SK-N-SH (cell line): ENCODE measurements around the gene GALC. TPM values are rescaled to one million over a fixed set of nuclear protein-coding genes. Genes with fewer than 3 reads are reported as not detected.

Experiments
- CTCF ChIA-PET: fragments of 300-600, 350-600 bp; formaldehyde crosslinking; extraction: SDS; loops from one replicate; lab custom pipeline; 2021; lab: Yijun Ruan, JAX
- POLR2A ChIA-PET: fragments of 350-600 bp; sonication (Branson Sonifier 250); formaldehyde crosslinking; extraction: SDS; loops from one replicate; lab custom pipeline; 2020; ENCODE audit warnings: antibody characterized with exemption, inconsistent platforms; lab: Yijun Ruan, JAX
- DNase-seq: peaks from one replicate; pipeline ENCODE4 v3.0.0; 2012
- H2AFZ ChIP-seq: fragments of 200-600 bp; sonication (generic); 2 replicates; pipeline ENCODE4 v1.8.1; 2016; ENCODE audit warnings: antibody characterized with exemption, mild to moderate bottlenecking, low read depth
- H3F3A ChIP-seq: fragments of 200-600 bp; sonication (generic); replicated peaks from 2 replicates; pipeline ENCODE3; 2016; ENCODE audit warnings: antibody characterized with exemption, mild to moderate bottlenecking; ENCODE audit not compliant: insufficient read depth
- H3K27ac ChIP-seq, 2 experiments: fragments of 200-500 bp in 1 of 2; fragments of 200-600 bp in 1 of 2; sonication (Bioruptor generic) in 1 of 2; sonication (generic), shearing (Covaris generic) in 1 of 2; 2 replicates each; pipeline versions ENCODE4 v1.5.1 to v1.6.1; 2014 to 2016; ENCODE audit warnings: low read depth in 2 of 2, inconsistent platforms in 1 of 2, low read length in 1 of 2, mild to moderate bottlenecking in 1 of 2, mixed read lengths in 1 of 2
- H3K27me3 ChIP-seq: fragments of 200-600 bp; sonication (generic), shearing (Covaris generic); 2 replicates; pipeline ENCODE4 v1.6.1; 2016; ENCODE audit warnings: mixed run types; ENCODE audit not compliant: insufficient read depth
- H3K36me3 ChIP-seq, 2 experiments: fragments of 200-500 bp in 1 of 2; fragments of 200-600 bp in 1 of 2; sonication (Bioruptor generic) in 1 of 2; sonication (generic) in 1 of 2; replicated peaks in 1 of 2; 2 replicates each; pipeline versions ENCODE3 to v1.5.1; 2014 to 2016; ENCODE audit warnings: low read length in 1 of 2, mild to moderate bottlenecking in 1 of 2; ENCODE audit not compliant: insufficient read depth in 2 of 2, control insufficient read depth in 1 of 2
- H3K4me1 ChIP-seq, 2 experiments: fragments of 200-500 bp in 1 of 2; fragments of 200-600 bp in 1 of 2; sonication (Bioruptor generic) in 1 of 2; sonication (generic), shearing (Covaris generic) in 1 of 2; 2 replicates each; pipeline versions ENCODE4 v1.5.1 to v1.6.1; 2014 to 2016; ENCODE audit warnings: low read depth in 1 of 2, low read length in 1 of 2, mixed run types in 1 of 2; ENCODE audit not compliant: insufficient read depth in 2 of 2, control insufficient read depth in 1 of 2
- H3K4me2 ChIP-seq: fragments of 200-600 bp; sonication (generic), shearing (Covaris generic); 2 replicates; pipeline ENCODE4 v1.6.1; 2017; ENCODE audit warnings: mixed run types
- H3K4me3 ChIP-seq, 2 experiments: fragments of 200-500 bp in 1 of 2; fragments of 200-600 bp in 1 of 2; sonication (Bioruptor generic) in 1 of 2; sonication (generic), shearing (Covaris generic) in 1 of 2; 2 replicates each; pipeline versions ENCODE4 v1.5.1 to v1.8.1; 2014 to 2016; ENCODE audit warnings: low read depth in 2 of 2, inconsistent platforms in 1 of 2, low read length in 1 of 2, mild to moderate bottlenecking in 1 of 2, mixed read lengths in 1 of 2, moderate library complexity in 1 of 2
- H3K79me2 ChIP-seq: fragments of 200-600 bp; sonication (generic); 2 replicates; pipeline ENCODE4 v1.8.1; 2017; ENCODE audit warnings: mild to moderate bottlenecking; ENCODE audit not compliant: insufficient read depth
- H3K9ac ChIP-seq: fragments of 200-600 bp; sonication (generic); 2 replicates; pipeline ENCODE4 v1.6.1; 2017; ENCODE audit warnings: mixed run types
- H3K9me2 ChIP-seq: fragments of 200-600 bp; sonication (generic); 2 replicates; pipeline ENCODE4 v1.6.1; 2017; ENCODE audit warnings: mixed run types
- H3K9me3 ChIP-seq: fragments of 200-600 bp; sonication (generic); 2 replicates; pipeline ENCODE4 v1.6.1; 2017; ENCODE audit warnings: mixed run types, mild to moderate bottlenecking, moderate library complexity
- H4K20me1 ChIP-seq: fragments of 200-600 bp; sonication (generic); 2 replicates; pipeline ENCODE4 v1.6.1; 2017; ENCODE audit warnings: mild to moderate bottlenecking, mixed run types; ENCODE audit not compliant: insufficient read depth
- TCF12 ChIP-seq: IDR thresholded peaks from 2 replicates; pipeline ENCODE4 v1.4.0; 2012
- WGBS: methylation state at CpG from one replicate; pipeline ENCODE4 v1.1.6; 2017; ENCODE audit warnings: low lambda C conversion rate; 5-methylcytosine and 5-hydroxymethylcytosine counted together
- polyA plus RNA-seq, 3 experiments: library from polyadenylated mRNA; depleted of rRNA; stranded (reverse); fragments of >200 nt; gene quantifications; 2 replicates each; pipeline ENCODE4 v1.2.3, GENCODE V29; 2012
- small RNA-seq, 7 experiments: library from RNA; depleted of rRNA; stranded (forward); fragments of <200 nt; gene quantifications; one replicate each; pipeline ENCODE3, GENCODE V24; 2012
- TF ChIP-seq, protein P1 (sequence below): fragments of 150-350 bp; IDR thresholded peaks from 2 replicates; pipeline ENCODE4 v1.6.1; 2016; ENCODE audit warnings: mild to moderate bottlenecking, low read depth, low read length

Gene GALC
- polyA plus RNA-seq, 1 of the 3 experiments (the other 2 are of a cell fraction), result 9.7 TPM

DNA sequence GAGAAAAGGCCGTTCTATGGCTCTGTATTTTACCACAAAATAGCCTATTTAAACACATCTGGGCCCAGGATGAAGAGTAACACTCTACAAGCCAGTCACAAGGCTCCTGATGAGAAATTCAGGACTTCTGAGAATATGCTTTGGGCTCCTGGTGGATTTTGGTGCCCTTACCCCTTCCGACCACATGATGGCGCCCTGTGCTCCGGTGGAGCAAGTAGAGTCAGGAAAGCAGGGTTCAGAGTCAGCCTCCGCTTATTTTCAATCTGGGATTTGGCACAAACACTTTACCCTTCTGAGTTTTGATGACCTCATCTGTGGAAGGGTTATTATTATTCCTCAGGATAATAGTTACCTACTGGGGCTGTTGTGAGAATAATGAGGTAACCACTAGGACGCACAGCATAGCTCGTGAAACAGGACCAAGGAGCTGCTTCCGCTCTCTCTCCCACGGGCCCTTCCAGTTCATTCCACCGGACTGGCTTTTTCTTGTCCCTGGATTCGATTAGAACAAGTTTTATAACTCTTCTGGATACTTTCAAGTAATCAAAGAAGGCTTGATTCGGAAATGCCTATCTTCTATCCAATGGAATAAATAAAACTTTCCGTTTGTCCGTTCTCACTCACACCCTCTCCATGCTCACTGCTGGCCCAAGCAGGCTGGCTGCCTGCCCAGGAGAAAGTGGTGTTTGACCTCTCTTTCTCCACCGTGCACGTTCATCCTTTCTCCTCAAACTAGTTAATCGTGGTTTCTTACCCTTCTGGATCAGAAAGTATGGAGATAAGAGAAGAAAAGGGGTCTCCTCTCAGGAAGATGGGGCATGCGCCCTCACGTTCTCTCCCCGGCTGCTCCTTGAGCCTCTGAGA is 104.6 kb downstream of the GALC start (continued):
- TF ChIP-seq, protein P1, sequence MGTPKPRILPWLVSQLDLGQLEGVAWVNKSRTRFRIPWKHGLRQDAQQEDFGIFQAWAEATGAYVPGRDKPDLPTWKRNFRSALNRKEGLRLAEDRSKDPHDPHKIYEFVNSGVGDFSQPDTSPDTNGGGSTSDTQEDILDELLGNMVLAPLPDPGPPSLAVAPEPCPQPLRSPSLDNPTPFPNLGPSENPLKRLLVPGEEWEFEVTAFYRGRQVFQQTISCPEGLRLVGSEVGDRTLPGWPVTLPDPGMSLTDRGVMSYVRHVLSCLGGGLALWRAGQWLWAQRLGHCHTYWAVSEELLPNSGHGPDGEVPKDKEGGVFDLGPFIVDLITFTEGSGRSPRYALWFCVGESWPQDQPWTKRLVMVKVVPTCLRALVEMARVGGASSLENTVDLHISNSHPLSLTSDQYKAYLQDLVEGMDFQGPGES, result no peak

DNA sequence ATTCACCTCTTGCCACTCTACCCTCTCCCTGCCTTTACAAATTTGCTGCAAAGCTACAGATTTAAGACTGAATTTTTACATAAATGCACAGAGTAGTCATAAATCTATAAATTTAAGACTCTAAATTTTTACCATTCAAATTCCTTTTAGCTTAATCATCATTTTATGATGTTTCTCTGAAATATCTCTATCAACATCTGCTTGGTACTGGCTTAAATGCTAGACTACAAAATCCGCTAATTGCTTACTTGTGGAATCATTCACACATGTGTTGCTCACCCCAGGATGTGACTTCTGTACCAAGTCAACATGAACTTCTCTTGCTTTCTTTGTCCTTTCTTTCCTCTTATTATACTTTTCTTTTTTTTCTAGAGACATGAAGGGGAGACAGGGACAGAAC is 109.2 kb downstream of the GALC start:
- Histone ChIP-seq H3K27ac (no peak overlapping the region), H3K4me2 (no peak overlapping the region), H3K4me3 (no peak overlapping the region), H3K4me1 (no peaks in the 10 kb centered on the region), H3K27me3 (no peaks in the 10 kb centered on the region), H3K9me3 (no peaks in the 10 kb centered on the region), H3K79me2 (no peaks in the 10 kb centered on the region), H3F3A (no peaks in the 10 kb centered on the region), H3K9ac (no peak overlapping the region), H2AFZ (no peak overlapping the region), H3K9me2 (no peaks in the 10 kb centered on the region), H4K20me1 (no peaks in the 10 kb centered on the region), H3K36me3 (no peaks in the 10 kb centered on the region)
- no peak for DNase-seq
- 13% methylated on average over 1 of the region's 1 CpG for WGBS
- no peak for TF ChIP-seq TCF12
- ChIA-PET POLR2A (no interaction called here), CTCF (interaction anchor here (1.0 to 1.7 kb wide), 3 partner anchors 15 to 138 kb away, joined by 3 to 4 read pairs (median 3); no protein-coding TSS in a partner anchor)

Small RNAs within 50 kb of the gene (small RNA-seq; reads per million reads assigned to genes)
- 0 reads per million in 7 experiments for gene RNU6-835P

Other genes with a start within 250 kb of the GALC start
- under 0.01 TPM in 1 of 2 replicates, not detected in the other for gene GPR65, start 12.0 kb upstream of the GALC start, polyA plus RNA-seq (2012; rRNA removed)